GM23338 (cell line): ENCODE results near the gene NOD1.
A peak's percentile ranks its signal among the peaks of the same experiment; 100 is the strongest.

Experiments
- EZH2 ChIP-seq: fragments of 200-600 bp; sonication (generic); IDR thresholded peaks from one replicate; pipeline ENCODE4 v1.8.0; 2017; ENCODE audit warnings: antibody characterized with exemption, mild to moderate bottlenecking, low read depth; ENCODE audit not compliant: unreplicated experiment
- EZH2phosphoT487 ChIP-seq: fragments of 200-600 bp; sonication (generic); IDR thresholded peaks from one replicate; pipeline ENCODE4 v1.8.1; 2018; ENCODE audit warnings: antibody characterized with exemption; ENCODE audit not compliant: unreplicated experiment
- JUNB ChIP-seq: IDR thresholded peaks from one replicate; pipeline ENCODE4 v1.6.1; 2016; ENCODE audit warnings: antibody characterized with exemption; ENCODE audit not compliant: unreplicated experiment
- POLR2AphosphoS5 ChIP-seq: IDR thresholded peaks from 2 replicates; pipeline ENCODE4 v1.6.1; 2016; ENCODE audit warnings: antibody characterized with exemption, low read depth
- TF ChIP-seq, protein P1 (sequence below), 2 experiments: fragments of 200-600 bp in 1 of 2; sonication (generic) in 1 of 2; conservative IDR thresholded peaks; 2 replicates each; pipeline versions ENCODE4 v1.5.1 to v1.6.1; 2016 to 2017; ENCODE audit warnings: antibody characterized with exemption in 2 of 2, low read depth in 2 of 2, mild to moderate bottlenecking in 2 of 2, moderate library complexity in 1 of 2
- TF ChIP-seq, protein P2 (sequence below): IDR thresholded peaks from one replicate; pipeline ENCODE4 v1.6.1; 2018; ENCODE audit warnings: antibody characterized with exemption; ENCODE audit not compliant: unreplicated experiment

DNA sequence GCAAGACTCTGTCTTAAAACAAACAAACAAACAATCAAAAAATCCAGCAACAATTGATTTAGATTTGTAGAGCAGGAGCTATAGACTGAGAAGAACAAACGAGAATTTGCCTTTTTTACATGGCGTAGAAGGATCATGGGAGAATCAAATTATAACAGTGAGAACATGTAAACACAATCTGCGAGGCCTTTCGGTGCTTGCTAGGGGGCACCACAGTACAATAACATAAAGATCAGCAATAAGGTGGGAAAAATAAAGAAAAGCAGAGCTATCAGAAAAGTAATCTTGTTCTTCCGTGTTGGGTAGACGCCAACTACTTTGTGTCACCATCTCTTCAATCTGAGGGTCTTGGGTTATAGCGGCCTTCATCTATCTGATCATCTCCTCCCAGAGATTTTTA is 82.2 kb downstream of the NOD1 start:
- TF ChIP-seq JUNB (no peak), EZH2 (no peak), EZH2phosphoT487 (no peak), POLR2AphosphoS5 (no peak)
- TF ChIP-seq, protein P1, sequence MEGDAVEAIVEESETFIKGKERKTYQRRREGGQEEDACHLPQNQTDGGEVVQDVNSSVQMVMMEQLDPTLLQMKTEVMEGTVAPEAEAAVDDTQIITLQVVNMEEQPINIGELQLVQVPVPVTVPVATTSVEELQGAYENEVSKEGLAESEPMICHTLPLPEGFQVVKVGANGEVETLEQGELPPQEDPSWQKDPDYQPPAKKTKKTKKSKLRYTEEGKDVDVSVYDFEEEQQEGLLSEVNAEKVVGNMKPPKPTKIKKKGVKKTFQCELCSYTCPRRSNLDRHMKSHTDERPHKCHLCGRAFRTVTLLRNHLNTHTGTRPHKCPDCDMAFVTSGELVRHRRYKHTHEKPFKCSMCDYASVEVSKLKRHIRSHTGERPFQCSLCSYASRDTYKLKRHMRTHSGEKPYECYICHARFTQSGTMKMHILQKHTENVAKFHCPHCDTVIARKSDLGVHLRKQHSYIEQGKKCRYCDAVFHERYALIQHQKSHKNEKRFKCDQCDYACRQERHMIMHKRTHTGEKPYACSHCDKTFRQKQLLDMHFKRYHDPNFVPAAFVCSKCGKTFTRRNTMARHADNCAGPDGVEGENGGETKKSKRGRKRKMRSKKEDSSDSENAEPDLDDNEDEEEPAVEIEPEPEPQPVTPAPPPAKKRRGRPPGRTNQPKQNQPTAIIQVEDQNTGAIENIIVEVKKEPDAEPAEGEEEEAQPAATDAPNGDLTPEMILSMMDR (conservative IDR thresholded peaks at IDR 0.05; ENCODE audit: low read depth in 2 of 2): peak; percentile 45 to 56
- TF ChIP-seq, protein P2, sequence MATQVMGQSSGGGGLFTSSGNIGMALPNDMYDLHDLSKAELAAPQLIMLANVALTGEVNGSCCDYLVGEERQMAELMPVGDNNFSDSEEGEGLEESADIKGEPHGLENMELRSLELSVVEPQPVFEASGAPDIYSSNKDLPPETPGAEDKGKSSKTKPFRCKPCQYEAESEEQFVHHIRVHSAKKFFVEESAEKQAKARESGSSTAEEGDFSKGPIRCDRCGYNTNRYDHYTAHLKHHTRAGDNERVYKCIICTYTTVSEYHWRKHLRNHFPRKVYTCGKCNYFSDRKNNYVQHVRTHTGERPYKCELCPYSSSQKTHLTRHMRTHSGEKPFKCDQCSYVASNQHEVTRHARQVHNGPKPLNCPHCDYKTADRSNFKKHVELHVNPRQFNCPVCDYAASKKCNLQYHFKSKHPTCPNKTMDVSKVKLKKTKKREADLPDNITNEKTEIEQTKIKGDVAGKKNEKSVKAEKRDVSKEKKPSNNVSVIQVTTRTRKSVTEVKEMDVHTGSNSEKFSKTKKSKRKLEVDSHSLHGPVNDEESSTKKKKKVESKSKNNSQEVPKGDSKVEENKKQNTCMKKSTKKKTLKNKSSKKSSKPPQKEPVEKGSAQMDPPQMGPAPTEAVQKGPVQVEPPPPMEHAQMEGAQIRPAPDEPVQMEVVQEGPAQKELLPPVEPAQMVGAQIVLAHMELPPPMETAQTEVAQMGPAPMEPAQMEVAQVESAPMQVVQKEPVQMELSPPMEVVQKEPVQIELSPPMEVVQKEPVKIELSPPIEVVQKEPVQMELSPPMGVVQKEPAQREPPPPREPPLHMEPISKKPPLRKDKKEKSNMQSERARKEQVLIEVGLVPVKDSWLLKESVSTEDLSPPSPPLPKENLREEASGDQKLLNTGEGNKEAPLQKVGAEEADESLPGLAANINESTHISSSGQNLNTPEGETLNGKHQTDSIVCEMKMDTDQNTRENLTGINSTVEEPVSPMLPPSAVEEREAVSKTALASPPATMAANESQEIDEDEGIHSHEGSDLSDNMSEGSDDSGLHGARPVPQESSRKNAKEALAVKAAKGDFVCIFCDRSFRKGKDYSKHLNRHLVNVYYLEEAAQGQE: no peak
